Tibial nerve (tissue), 4 donors: ENCODE data around the gene SYT17. TPM values are rescaled to one million over a fixed set of nuclear protein-coding genes. Genes with fewer than 3 reads are reported as not detected.

Experiments
- DNase-seq, 2 donors: peaks; one replicate each; pipeline ENCODE4 v3.0.0-alpha.2; 2019; ENCODE audit warnings: low spot score in 2 of 2
- H3K27ac ChIP-seq, 4 donors: fragments of 200-600 bp; sonication (generic) in 3 of 4; one replicate each; pipeline ENCODE4 v1.5.1; 2017 to 2019; ENCODE audit warnings: mild to moderate bottlenecking in 1 of 4
- H3K27me3 ChIP-seq, 2 donors: fragments of 200-600 bp; sonication (generic) in 1 of 2; one replicate each; pipeline versions ENCODE4 v1.5.1 to v1.6.0; 2017 to 2019
- H3K36me3 ChIP-seq, 3 donors: fragments of 200-600 bp; sonication (generic); one replicate each; pipeline ENCODE4 v1.5.1; 2018 to 2019
- H3K4me1 ChIP-seq, 4 donors: fragments of 200-600 bp; sonication (generic) in 3 of 4; one replicate each; pipeline ENCODE4 v1.5.1; 2017 to 2019
- H3K4me3 ChIP-seq, 4 donors: fragments of 200-600 bp; sonication (generic) in 3 of 4; one replicate each; pipeline ENCODE4 v1.5.1; 2017 to 2019; ENCODE audit warnings: mild to moderate bottlenecking in 1 of 4, moderate library complexity in 1 of 4
- H3K9me3 ChIP-seq, 4 donors: fragments of 200-600 bp; sonication (generic) in 3 of 4; one replicate each; pipeline ENCODE4 v1.5.1; 2017 to 2019
- CTCF ChIP-seq, 5 experiments: fragments of 200-600 bp in 3 of 5; fragments of 450-650 bp in 2 of 5; sonication (generic) in 3 of 5; IDR thresholded peaks; one replicate each; pipeline ENCODE4 v1.5.1; 2016 to 2019; ENCODE audit warnings: antibody characterized with exemption in 5 of 5, mild to moderate bottlenecking in 3 of 5, moderate library complexity in 2 of 5
- EP300 ChIP-seq, 2 donors: sonication (generic); formaldehyde crosslinking; IDR thresholded peaks; one replicate each; pipeline ENCODE4 v1.6.1; 2017; ENCODE audit warnings: antibody characterized with exemption in 2 of 2, mild to moderate bottlenecking in 1 of 2
- POLR2A ChIP-seq, 2 donors: fragments of 450-650 bp; IDR thresholded peaks; one replicate each; pipeline ENCODE4 v1.6.1; 2017; ENCODE audit warnings: antibody characterized with exemption in 2 of 2, mild to moderate bottlenecking in 2 of 2, moderate library complexity in 2 of 2
- WGBS, 2 donors: methylation state at CpG; one replicate each; pipeline ENCODE4 v1.1.5; 2018; 5-methylcytosine and 5-hydroxymethylcytosine counted together
- total RNA-seq, 4 donors: library from RNA; depleted of rRNA; stranded (reverse); fragments of >200 nt; gene quantifications; one replicate each; pipeline ENCODE4 v1.1.0, GENCODE V29; 2016

Gene SYT17
- total RNA-seq, 4 donors from 2014 or later = 8.1 to 33.9 (median 12.7) TPM

GRCh38 chr16:19130852-19131824 lies 36.9 kb upstream of the SYT17 start:
- WGBS, 2 donors = 6 to 8% methylated on average over 11 of the region's 11 CpGs
- TF ChIP-seq CTCF (IDR thresholded peaks at IDR 0.05) = no peak
- peak in 1 of 2 donors; percentile 53 for TF ChIP-seq EP300 (IDR thresholded peaks at IDR 0.05)
- no peak for TF ChIP-seq POLR2A (IDR thresholded peaks at IDR 0.05)
- H3K4me3 ChIP-seq = peak overlapping the region in 1 of 4 donors; percentile 20
- H3K27ac ChIP-seq = peak overlapping the region; percentile 71 to 89 (median 75)
- peaks cover 0 to 6% (median 0%) of the 10 kb centered on the region in 3 donors for H3K36me3 ChIP-seq
- peak in 1 of 2 donors; percentile 37 for DNase-seq
- no peaks in the 10 kb centered on the region for H3K27me3 ChIP-seq
- H3K4me1 ChIP-seq = peaks cover 0 to 53% (median 27%) of the 10 kb centered on the region in 4 donors
- H3K9me3 ChIP-seq = peaks cover 0 to 3% (median 0%) of the 10 kb centered on the region in 4 donors

GRCh38 chr16:19131825-19132218 lies 36.2 kb upstream of the SYT17 start:
- peaks cover 0 to 60% (median 32%) of the 10 kb centered on the region in 4 donors for H3K4me1 ChIP-seq
- H3K27me3 ChIP-seq = no peaks in the 10 kb centered on the region
- TF ChIP-seq CTCF (IDR thresholded peaks at IDR 0.05) = no peak
- TF ChIP-seq EP300 (IDR thresholded peaks at IDR 0.05) = no peak
- no peaks in the 10 kb centered on the region for H3K36me3 ChIP-seq
- DNase-seq = no peak
- no peaks in the 10 kb centered on the region for H3K9me3 ChIP-seq
- peak overlapping the region; percentile 71 to 89 (median 75) for H3K27ac ChIP-seq
- no peak overlapping the region for H3K4me3 ChIP-seq

- peak overlapping the region in 3 of 4 donors; percentile 73 to 89 (median 77) for H3K27ac ChIP-seq
- no peaks in the 10 kb centered on the region for H3K9me3 ChIP-seq
- no peak overlapping the region for H3K4me3 ChIP-seq
- DNase-seq = no peak
- TF ChIP-seq CTCF (IDR thresholded peaks at IDR 0.05) (no peak), POLR2A (IDR thresholded peaks at IDR 0.05) (no peak), EP300 (IDR thresholded peaks at IDR 0.05) (no peak)
- H3K36me3 ChIP-seq = no peaks in the 10 kb centered on the region
- H3K27me3 ChIP-seq = no peaks in the 10 kb centered on the region
- WGBS, 2 donors = 75 to 96% methylated on average over 1 of the region's 1 CpG
- peaks cover 0 to 64% (median 33%) of the 10 kb centered on the region in 4 donors for H3K4me1 ChIP-seq
These were observed 35.8 kb upstream of the SYT17 start for GRCh38 chr16:19132255-19132654.

GRCh38 chr16:19132898-19133297 lies 35.1 kb upstream of the SYT17 start:
- DNase-seq = no peak
- TF ChIP-seq POLR2A (IDR thresholded peaks at IDR 0.05) (no peak), EP300 (IDR thresholded peaks at IDR 0.05) (no peak), CTCF (IDR thresholded peaks at IDR 0.05) (no peak)
- WGBS, 2 donors = 82 to 93% methylated on average over 11 of the region's 11 CpGs
- Histone ChIP-seq H3K27me3 (no peaks in the 10 kb centered on the region), H3K4me1 (peaks cover 0 to 71% (median 36%) of the 10 kb centered on the region in 4 donors), H3K9me3 (no peaks in the 10 kb centered on the region), H3K4me3 (no peak overlapping the region), H3K36me3 (no peaks in the 10 kb centered on the region), H3K27ac (peak overlapping the region in 2 of 4 donors; percentile 77 to 89)

- peaks cover 0 to 73% (median 39%) of the 10 kb centered on the region in 4 donors for H3K4me1 ChIP-seq
- H3K4me3 ChIP-seq = no peak overlapping the region
- WGBS, 2 donors = 87 to 92% methylated on average over 1 of the region's 1 CpG
- DNase-seq = no peak
- H3K9me3 ChIP-seq = no peaks in the 10 kb centered on the region
- no peak overlapping the region for H3K27ac ChIP-seq
- H3K36me3 ChIP-seq = no peaks in the 10 kb centered on the region
- TF ChIP-seq CTCF (IDR thresholded peaks at IDR 0.05) (no peak), EP300 (IDR thresholded peaks at IDR 0.05) (no peak), POLR2A (IDR thresholded peaks at IDR 0.05) (no peak)
- no peaks in the 10 kb centered on the region for H3K27me3 ChIP-seq
These were observed 34.4 kb upstream of the SYT17 start for GRCh38 chr16:19133600-19133999.
